GM12878 (cell line): ENCODE measurements around the gene MYOZ1. TPM values are rescaled to one million over a fixed set of nuclear protein-coding genes. Genes with fewer than 3 reads are reported as not detected.

Experiments
- CHD4 ChIP-seq: fragments of 200-600 bp; sonication (generic); IDR thresholded peaks from 2 replicates; pipeline ENCODE4 v1.6.1; 2016; ENCODE audit warnings: mild to moderate bottlenecking
- CUX1 ChIP-seq: IDR thresholded peaks from 2 replicates; pipeline ENCODE4 v1.6.1; 2012; ENCODE audit warnings: improper control_type of control experiment, low read depth, low read length; ENCODE audit not compliant: insufficient replicate concordance
- E2F8 ChIP-seq: fragments of 450-650 bp; IDR thresholded peaks from 2 replicates; pipeline ENCODE4 v1.6.1; 2018; ENCODE audit warnings: mild to moderate bottlenecking, low read depth, moderate library complexity; ENCODE audit not compliant: partially characterized antibody
- E4F1 ChIP-seq: fragments of 450-650 bp; IDR thresholded peaks from 2 replicates; pipeline ENCODE4 v1.6.1; 2018; ENCODE audit warnings: borderline replicate concordance, mild to moderate bottlenecking; ENCODE audit not compliant: partially characterized antibody
- MTA3 ChIP-seq: IDR thresholded peaks from 2 replicates; pipeline ENCODE4 v1.6.1; 2012; ENCODE audit warnings: low read length, inconsistent platforms, borderline replicate concordance
- MXI1 ChIP-seq: fragments of 150-350 bp; IDR thresholded peaks from 2 replicates; pipeline ENCODE4 v1.6.1; 2011; ENCODE audit warnings: low read depth, mild to moderate bottlenecking, inconsistent platforms, low read length, improper control_type of control experiment
- MYB ChIP-seq: fragments of 150-350 bp; IDR thresholded peaks from 2 replicates; pipeline ENCODE4 v1.6.1; 2014; ENCODE audit warnings: mild to moderate bottlenecking, low read depth, low read length, borderline replicate concordance
- NFIC ChIP-seq: IDR thresholded peaks from 2 replicates; pipeline ENCODE4 v1.6.1; 2012; ENCODE audit warnings: low read depth, mild to moderate bottlenecking, inconsistent platforms, low read length, moderate library complexity
- SP1 ChIP-seq: IDR thresholded peaks from one replicate; pipeline ENCODE4 v1.6.1; 2011; ENCODE audit warnings: low read depth, low read length
- ZNF217 ChIP-seq: fragments of 450-650 bp; IDR thresholded peaks from 2 replicates; pipeline ENCODE4 v1.6.1; 2017; ENCODE audit warnings: antibody characterized with exemption, mild to moderate bottlenecking
- polyA plus RNA-seq, 11 experiments: library from polyadenylated mRNA; depleted of rRNA in 4 of 11; unstranded in 6 of 11; stranded (reverse) in 5 of 11; fragments of >200 nt; fragmentation: Nextera tagmentation in 4 of 11; fragmentation: Illumina TruSeq in 1 of 11; extraction: Ambion mirVana in 4 of 11; extraction: Trizol in 1 of 11; gene quantifications; 1 replicate in 1 of 11; 2 replicates in 10 of 11; pipeline versions ENCODE4 v1.2.1 to v1.2.3, GENCODE V29; 2011 to 2016; ENCODE audit warnings: inconsistent platforms in 2 of 11, missing spikeins in 2 of 11, low read depth in 1 of 11
- total RNA-seq, 4 experiments: library from RNA; depleted of rRNA in 3 of 4; stranded (reverse); fragments of >200 nt in 3 of 4; fragmentation: Illumina TruSeq in 1 of 4; extraction: Trizol in 1 of 4; gene quantifications; 2 replicates each; pipeline versions ENCODE4 v1.2.1 to v1.2.3, GENCODE V29; 2013 to 2021
- TF ChIP-seq, protein P1 (sequence below): fragments of 450-650 bp; formaldehyde crosslinking; IDR thresholded peaks from 2 replicates; pipeline ENCODE4 v1.4.0; 2022; ENCODE audit warnings: mild to moderate bottlenecking, moderate library complexity
- TF ChIP-seq, protein P2 (sequence below): fragments of 450-650 bp; formaldehyde crosslinking; IDR thresholded peaks from 2 replicates; pipeline ENCODE4 v1.4.0; 2020; ENCODE audit warnings: mild to moderate bottlenecking, moderate library complexity

MYOZ1 gene
- total and polyA plus RNA-seq, 10 of the 15 experiments (the other 5 are each of a cell fraction or from before 2014, with no cell fraction given): 0.05 to 2.0 (median 0.62) TPM

DNA sequence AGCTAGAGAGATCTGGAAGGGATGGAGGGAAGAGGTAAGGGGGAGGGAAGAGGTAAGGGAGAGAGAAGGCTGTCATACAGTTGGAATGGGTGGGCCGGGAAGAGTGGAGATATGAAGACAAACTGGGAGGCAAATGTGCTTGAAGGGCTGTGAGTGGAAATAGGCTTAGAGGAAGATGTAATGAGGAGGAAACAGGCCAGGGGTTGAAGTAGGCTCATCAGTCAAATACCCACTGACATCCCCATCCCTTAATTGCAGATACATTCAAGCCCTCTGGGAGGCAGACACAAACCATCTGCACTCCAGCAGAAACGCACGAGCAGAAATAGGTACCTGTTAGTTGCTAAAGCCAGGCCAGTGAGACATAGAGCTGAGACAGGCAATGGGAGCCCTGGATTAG, 12.4 kb upstream of the MYOZ1 start (continued):
- TF ChIP-seq MXI1 (no peak), MYB (no peak), ZNF217 (no peak), MTA3 (no peak), SP1 (no peak), E2F8 (no peak), CUX1 (no peak), E4F1 (no peak), CHD4 (no peak), NFIC (no peak)
- TF ChIP-seq, protein P1, sequence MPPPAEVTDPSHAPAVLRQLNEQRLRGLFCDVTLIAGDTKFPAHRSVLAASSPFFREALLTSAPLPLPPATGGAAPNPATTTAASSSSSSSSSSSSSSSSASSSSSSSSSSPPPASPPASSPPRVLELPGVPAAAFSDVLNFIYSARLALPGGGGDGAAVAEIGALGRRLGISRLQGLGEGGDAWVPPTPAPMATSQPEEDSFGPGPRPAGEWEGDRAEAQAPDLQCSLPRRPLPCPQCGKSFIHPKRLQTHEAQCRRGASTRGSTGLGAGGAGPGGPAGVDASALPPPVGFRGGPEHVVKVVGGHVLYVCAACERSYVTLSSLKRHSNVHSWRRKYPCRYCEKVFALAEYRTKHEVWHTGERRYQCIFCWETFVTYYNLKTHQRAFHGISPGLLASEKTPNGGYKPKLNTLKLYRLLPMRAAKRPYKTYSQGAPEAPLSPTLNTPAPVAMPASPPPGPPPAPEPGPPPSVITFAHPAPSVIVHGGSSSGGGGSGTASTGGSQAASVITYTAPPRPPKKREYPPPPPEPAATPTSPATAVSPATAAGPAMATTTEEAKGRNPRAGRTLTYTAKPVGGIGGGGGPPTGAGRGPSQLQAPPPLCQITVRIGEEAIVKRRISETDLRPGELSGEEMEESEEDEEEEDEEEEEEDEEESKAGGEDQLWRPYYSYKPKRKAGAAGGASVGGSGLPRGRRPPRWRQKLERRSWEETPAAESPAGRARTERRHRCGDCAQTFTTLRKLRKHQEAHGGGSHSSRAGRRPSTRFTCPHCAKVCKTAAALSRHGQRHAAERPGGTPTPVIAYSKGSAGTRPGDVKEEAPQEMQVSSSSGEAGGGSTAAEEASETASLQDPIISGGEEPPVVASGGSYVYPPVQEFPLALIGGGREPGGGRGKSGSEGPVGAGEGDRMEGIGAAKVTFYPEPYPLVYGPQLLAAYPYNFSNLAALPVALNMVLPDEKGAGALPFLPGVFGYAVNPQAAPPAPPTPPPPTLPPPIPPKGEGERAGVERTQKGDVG (CRISPR knock-in tag): no peak
- TF ChIP-seq, protein P2, sequence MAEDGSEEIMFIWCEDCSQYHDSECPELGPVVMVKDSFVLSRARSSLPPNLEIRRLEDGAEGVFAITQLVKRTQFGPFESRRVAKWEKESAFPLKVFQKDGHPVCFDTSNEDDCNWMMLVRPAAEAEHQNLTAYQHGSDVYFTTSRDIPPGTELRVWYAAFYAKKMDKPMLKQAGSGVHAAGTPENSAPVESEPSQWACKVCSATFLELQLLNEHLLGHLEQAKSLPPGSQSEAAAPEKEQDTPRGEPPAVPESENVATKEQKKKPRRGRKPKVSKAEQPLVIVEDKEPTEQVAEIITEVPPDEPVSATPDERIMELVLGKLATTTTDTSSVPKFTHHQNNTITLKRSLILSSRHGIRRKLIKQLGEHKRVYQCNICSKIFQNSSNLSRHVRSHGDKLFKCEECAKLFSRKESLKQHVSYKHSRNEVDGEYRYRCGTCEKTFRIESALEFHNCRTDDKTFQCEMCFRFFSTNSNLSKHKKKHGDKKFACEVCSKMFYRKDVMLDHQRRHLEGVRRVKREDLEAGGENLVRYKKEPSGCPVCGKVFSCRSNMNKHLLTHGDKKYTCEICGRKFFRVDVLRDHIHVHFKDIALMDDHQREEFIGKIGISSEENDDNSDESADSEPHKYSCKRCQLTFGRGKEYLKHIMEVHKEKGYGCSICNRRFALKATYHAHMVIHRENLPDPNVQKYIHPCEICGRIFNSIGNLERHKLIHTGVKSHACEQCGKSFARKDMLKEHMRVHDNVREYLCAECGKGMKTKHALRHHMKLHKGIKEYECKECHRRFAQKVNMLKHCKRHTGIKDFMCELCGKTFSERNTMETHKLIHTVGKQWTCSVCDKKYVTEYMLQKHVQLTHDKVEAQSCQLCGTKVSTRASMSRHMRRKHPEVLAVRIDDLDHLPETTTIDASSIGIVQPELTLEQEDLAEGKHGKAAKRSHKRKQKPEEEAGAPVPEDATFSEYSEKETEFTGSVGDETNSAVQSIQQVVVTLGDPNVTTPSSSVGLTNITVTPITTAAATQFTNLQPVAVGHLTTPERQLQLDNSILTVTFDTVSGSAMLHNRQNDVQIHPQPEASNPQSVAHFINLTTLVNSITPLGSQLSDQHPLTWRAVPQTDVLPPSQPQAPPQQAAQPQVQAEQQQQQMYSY: no peak
